Retina (tissue), 1 donor: Measurements from ENCODE around the gene KDM4B.

Experiments
- DNase-seq: peaks from one replicate; pipeline ENCODE4 v3.0.0-alpha.2; 2016

Gene KDM4B

GRCh38 chr19:4986056-4986455 is 17.1 kb downstream of the KDM4B start:
- peak; percentile 49 for DNase-seq

- peak; percentile 49 for DNase-seq
Measured at GRCh38 chr19:4986471-4986891, 17.6 kb downstream of the KDM4B start.

- no peak for DNase-seq
Measured at GRCh38 chr19:4987256-4987655, 18.3 kb downstream of the KDM4B start.

- DNase-seq = no peak
Measured at GRCh38 chr19:4987692-4988370, 18.9 kb downstream of the KDM4B start.

GRCh38 chr19:4988770-4989251 is 19.9 kb downstream of the KDM4B start:
- DNase-seq = no peak

GRCh38 chr19:4990306-4990705 is 21.4 kb downstream of the KDM4B start:
- no peak for DNase-seq

- DNase-seq = no peak
Measured at GRCh38 chr19:4991538-4991937, 22.6 kb downstream of the KDM4B start.

- DNase-seq = no peak
Measured at GRCh38 chr19:4991996-4992698, 23.2 kb downstream of the KDM4B start.

- DNase-seq = no peak
Measured at GRCh38 chr19:4993683-4994082, 24.8 kb downstream of the KDM4B start.

- DNase-seq = no peak
Measured at GRCh38 chr19:4996701-4997100, 27.8 kb downstream of the KDM4B start.

- DNase-seq = no peak
Measured at GRCh38 chr19:4997297-4997696, 28.4 kb downstream of the KDM4B start.

- no peak for DNase-seq
Measured at GRCh38 chr19:5000120-5000611, 31.3 kb downstream of the KDM4B start.

GRCh38 chr19:5001615-5002014 is 32.7 kb downstream of the KDM4B start:
- no peak for DNase-seq

GRCh38 chr19:5002143-5002542 is 33.2 kb downstream of the KDM4B start:
- DNase-seq = no peak

GRCh38 chr19:5003781-5004180 is 34.9 kb downstream of the KDM4B start:
- DNase-seq = no peak

- DNase-seq = no peak
Measured at GRCh38 chr19:5005096-5005495, 36.2 kb downstream of the KDM4B start.

GRCh38 chr19:5006201-5006600 is 37.3 kb downstream of the KDM4B start:
- DNase-seq = no peak

- no peak for DNase-seq
Measured at GRCh38 chr19:5006821-5007220, 37.9 kb downstream of the KDM4B start.

- no peak for DNase-seq
Measured at GRCh38 chr19:5011476-5012238, 42.7 kb downstream of the KDM4B start.

- no peak for DNase-seq
Measured at GRCh38 chr19:5012688-5013457, 44.0 kb downstream of the KDM4B start.

GRCh38 chr19:5013761-5014160 is 44.8 kb downstream of the KDM4B start:
- DNase-seq = no peak

- no peak for DNase-seq
Measured at GRCh38 chr19:5014941-5015340, 46.0 kb downstream of the KDM4B start.

- DNase-seq = no peak
Measured at GRCh38 chr19:5016268-5016667, 47.4 kb downstream of the KDM4B start.
